SU-DHL-6 (cell line): ENCODE data around the gene IGSF3.

ENCODE experiments used
- H2AFZ ChIP-seq: fragments of 200-600 bp; sonication (generic); 2 replicates; pipeline ENCODE4 v1.6.1; 2014; ENCODE audit warnings: low read depth, mild to moderate bottlenecking, moderate library complexity, mixed read lengths, antibody characterized with exemption, low read length; ENCODE audit not compliant: severe bottlenecking
- H3F3A ChIP-seq: fragments of 200-600 bp; shearing (Covaris generic); 2 replicates; pipeline ENCODE4 v1.6.0; 2016; ENCODE audit warnings: antibody characterized with exemption, mild to moderate bottlenecking; ENCODE audit not compliant: insufficient read depth
- H3K27ac ChIP-seq: fragments of 200-600 bp; sonication (generic); 2 replicates; pipeline ENCODE4 v1.5.1; 2016; ENCODE audit warnings: low read depth, mild to moderate bottlenecking, low read length, moderate library complexity, mixed read lengths
- H3K27me3 ChIP-seq: fragments of 200-600 bp; sonication (generic), shearing (Covaris generic); 2 replicates; pipeline ENCODE4 v1.6.0; 2014; ENCODE audit warnings: mild to moderate bottlenecking, low read length
- H3K36me3 ChIP-seq: fragments of 200-600 bp; sonication (generic); 2 replicates; pipeline ENCODE4 v1.6.1; 2014; ENCODE audit warnings: mild to moderate bottlenecking, low read length, mixed read lengths
- H3K4me2 ChIP-seq: fragments of 300-600, 200-600 bp; shearing (Covaris generic), sonication (generic); 2 replicates; pipeline ENCODE4 v1.6.0; 2014; ENCODE audit warnings: low read length, low read depth, mild to moderate bottlenecking; ENCODE audit not compliant: poor library complexity, severe bottlenecking
- H3K4me3 ChIP-seq: fragments of 200-600 bp; sonication (generic); 2 replicates; pipeline ENCODE4 v1.5.1; 2014; ENCODE audit warnings: antibody characterized with exemption, low read length, mild to moderate bottlenecking, mixed read lengths; ENCODE audit not compliant: insufficient read depth, poor library complexity, severe bottlenecking
- H3K79me2 ChIP-seq: fragments of 200-600 bp; sonication (generic); 2 replicates; pipeline ENCODE4 v1.6.1; 2014; ENCODE audit warnings: mild to moderate bottlenecking, low read length, moderate library complexity; ENCODE audit not compliant: insufficient read depth
- H3K9ac ChIP-seq: fragments of 200-600 bp; sonication (generic); 2 replicates; pipeline ENCODE4 v1.7.0; 2014; ENCODE audit warnings: mild to moderate bottlenecking, low read length
- H3K9me2 ChIP-seq: fragments of 200-600 bp; sonication (generic); replicated peaks from 2 replicates; pipeline ENCODE4 v1.6.1; 2014; ENCODE audit warnings: low read length; ENCODE audit not compliant: insufficient read depth
- H3K9me3 ChIP-seq: fragments of 200-600 bp; sonication (generic); 2 replicates; pipeline ENCODE4 v1.6.1; 2014; ENCODE audit warnings: low read length, mixed read lengths; ENCODE audit not compliant: insufficient read depth
- H4K20me1 ChIP-seq: fragments of 200-600 bp; sonication (generic); 2 replicates; pipeline ENCODE4 v1.6.1; 2014; ENCODE audit warnings: low read depth, mild to moderate bottlenecking, antibody characterized with exemption, low read length, moderate library complexity, mixed read lengths
- EZH2phosphoT487 ChIP-seq: fragments of 200-600 bp; sonication (generic), shearing (Covaris generic); conservative IDR thresholded peaks from 2 replicates; pipeline ENCODE4 v1.6.1; 2018; ENCODE audit warnings: mild to moderate bottlenecking, antibody characterized with exemption, low read length, moderate library complexity, mixed read lengths
- TF ChIP-seq, protein P1 (sequence below): fragments of 200-600 bp; sonication (generic); IDR thresholded peaks from one replicate; pipeline ENCODE4 v1.5.1; 2017; ENCODE audit warnings: antibody characterized with exemption, mild to moderate bottlenecking, low read length, moderate library complexity; ENCODE audit not compliant: insufficient read depth, poor library complexity, severe bottlenecking

The IGSF3 gene

DNA sequence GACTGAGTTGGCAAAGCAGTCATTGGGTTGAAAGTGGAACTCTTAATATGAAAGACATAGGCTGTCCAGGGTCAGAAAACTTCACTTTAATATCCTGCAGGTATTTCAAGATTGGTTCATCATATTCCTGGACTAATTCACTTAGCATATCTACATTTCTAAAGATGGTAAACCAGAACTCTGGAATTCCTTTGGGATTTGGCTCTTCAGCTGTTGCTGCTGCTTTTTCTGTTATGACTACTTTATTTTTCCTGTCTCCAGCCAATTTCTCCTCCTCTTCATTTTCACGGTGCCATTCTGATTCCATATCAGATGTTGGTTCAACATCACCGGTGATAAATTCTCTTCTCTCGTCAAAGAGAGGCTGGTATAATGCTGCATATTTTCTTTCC is 134.1 kb downstream of the IGSF3 start:
- H3K4me2 ChIP-seq, result no peak overlapping the region
- H3K27ac ChIP-seq, result no peak overlapping the region
- no peaks in the 10 kb centered on the region for H3K27me3 ChIP-seq
- no peaks in the 10 kb centered on the region for H3K9me3 ChIP-seq
- no peaks in the 10 kb centered on the region for H4K20me1 ChIP-seq
- H3F3A ChIP-seq, result no peaks in the 10 kb centered on the region
- no peak overlapping the region for H3K9ac ChIP-seq
- H2AFZ ChIP-seq, result no peak overlapping the region
- H3K4me3 ChIP-seq, result no peak overlapping the region
- H3K79me2 ChIP-seq, result no peaks in the 10 kb centered on the region
- TF ChIP-seq, protein P1, sequence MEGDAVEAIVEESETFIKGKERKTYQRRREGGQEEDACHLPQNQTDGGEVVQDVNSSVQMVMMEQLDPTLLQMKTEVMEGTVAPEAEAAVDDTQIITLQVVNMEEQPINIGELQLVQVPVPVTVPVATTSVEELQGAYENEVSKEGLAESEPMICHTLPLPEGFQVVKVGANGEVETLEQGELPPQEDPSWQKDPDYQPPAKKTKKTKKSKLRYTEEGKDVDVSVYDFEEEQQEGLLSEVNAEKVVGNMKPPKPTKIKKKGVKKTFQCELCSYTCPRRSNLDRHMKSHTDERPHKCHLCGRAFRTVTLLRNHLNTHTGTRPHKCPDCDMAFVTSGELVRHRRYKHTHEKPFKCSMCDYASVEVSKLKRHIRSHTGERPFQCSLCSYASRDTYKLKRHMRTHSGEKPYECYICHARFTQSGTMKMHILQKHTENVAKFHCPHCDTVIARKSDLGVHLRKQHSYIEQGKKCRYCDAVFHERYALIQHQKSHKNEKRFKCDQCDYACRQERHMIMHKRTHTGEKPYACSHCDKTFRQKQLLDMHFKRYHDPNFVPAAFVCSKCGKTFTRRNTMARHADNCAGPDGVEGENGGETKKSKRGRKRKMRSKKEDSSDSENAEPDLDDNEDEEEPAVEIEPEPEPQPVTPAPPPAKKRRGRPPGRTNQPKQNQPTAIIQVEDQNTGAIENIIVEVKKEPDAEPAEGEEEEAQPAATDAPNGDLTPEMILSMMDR, result no peak
- TF ChIP-seq EZH2phosphoT487, result no peak
- H3K36me3 ChIP-seq, result no peaks in the 10 kb centered on the region
- H3K9me2 ChIP-seq, result no peaks in the 10 kb centered on the region

DNA sequence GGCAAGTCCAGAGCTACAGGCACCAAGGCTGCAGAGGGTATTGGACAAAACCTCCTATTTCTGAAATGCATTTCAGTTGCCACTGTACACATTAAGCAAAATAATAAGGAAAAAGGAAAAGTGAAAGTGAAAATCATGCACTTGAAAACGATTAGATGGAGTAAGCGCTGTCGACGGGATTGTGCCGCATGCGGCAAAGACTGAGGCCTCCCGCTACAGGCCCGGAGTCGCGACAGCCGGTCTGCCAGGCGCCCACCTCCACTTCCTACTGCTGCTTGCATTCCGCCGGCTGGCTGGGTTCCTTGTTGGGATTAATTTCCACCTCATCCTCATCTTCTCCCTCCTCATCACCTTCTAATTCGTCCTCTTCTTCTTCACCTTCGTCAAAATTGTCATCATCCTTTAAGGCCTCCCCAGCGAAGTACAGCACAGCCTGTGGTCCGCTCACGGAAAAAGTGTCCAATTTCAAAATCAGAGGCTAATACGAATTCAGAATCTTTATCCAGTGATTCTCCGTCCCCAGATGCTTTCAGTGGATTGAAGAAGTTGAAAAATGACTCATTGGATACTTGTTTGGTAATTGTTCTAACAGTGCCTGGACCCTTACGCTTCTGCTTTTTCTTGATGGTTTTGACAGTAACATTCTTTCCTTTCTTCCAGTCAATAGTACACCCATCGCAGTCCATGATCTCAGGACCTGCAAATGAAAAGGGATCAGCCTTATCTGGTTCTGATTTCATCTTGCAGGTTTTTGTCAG is 134.7 kb downstream of the IGSF3 start:
- H3K27me3 ChIP-seq, result no peaks in the 10 kb centered on the region
- H3F3A ChIP-seq, result no peaks in the 10 kb centered on the region
- no peak overlapping the region for H2AFZ ChIP-seq
- H4K20me1 ChIP-seq, result no peaks in the 10 kb centered on the region
- H3K9me2 ChIP-seq, result no peaks in the 10 kb centered on the region
- H3K4me3 ChIP-seq, result no peak overlapping the region
- no peak overlapping the region for H3K4me2 ChIP-seq
- no peaks in the 10 kb centered on the region for H3K9me3 ChIP-seq
- H3K27ac ChIP-seq, result no peak overlapping the region
- no peak overlapping the region for H3K9ac ChIP-seq
- H3K36me3 ChIP-seq, result no peaks in the 10 kb centered on the region
- no peak for TF ChIP-seq EZH2phosphoT487
- TF ChIP-seq, protein P1, result no peak
- no peaks in the 10 kb centered on the region for H3K79me2 ChIP-seq

DNA sequence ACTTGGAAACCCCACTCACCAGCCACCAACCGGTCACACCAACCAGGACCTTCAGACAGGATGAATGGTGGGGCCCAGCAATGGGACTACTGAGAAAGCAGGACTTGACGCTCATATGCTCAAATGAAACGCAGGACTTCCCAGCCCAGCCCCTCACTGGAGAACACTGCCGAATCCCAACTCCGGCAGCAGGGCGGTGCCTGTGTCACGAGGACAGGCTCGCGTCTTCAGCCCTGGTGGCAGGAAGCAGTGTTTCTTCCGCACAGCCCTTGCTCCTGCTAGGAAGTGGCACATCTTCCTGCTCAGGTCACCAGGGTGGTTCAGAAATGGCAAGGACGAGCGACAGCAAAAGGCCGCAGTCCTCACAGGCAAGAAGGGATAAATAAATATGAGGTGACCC is 135.6 kb downstream of the IGSF3 start:
- Histone ChIP-seq H3F3A (no peaks in the 10 kb centered on the region), H3K36me3 (no peaks in the 10 kb centered on the region), H4K20me1 (no peaks in the 10 kb centered on the region), H3K27me3 (no peaks in the 10 kb centered on the region), H3K9me3 (no peaks in the 10 kb centered on the region), H3K9me2 (no peaks in the 10 kb centered on the region), H2AFZ (no peak overlapping the region), H3K27ac (no peak overlapping the region), H3K79me2 (no peaks in the 10 kb centered on the region), H3K4me2 (no peak overlapping the region), H3K9ac (no peak overlapping the region), H3K4me3 (no peak overlapping the region)
- TF ChIP-seq, protein P1, result no peak
- no peak for TF ChIP-seq EZH2phosphoT487
